ENCODE data around the gene INPP5A.

Gene INPP5A

GRCh38 chr10:132649651-132650360, 112.2 kb downstream of the INPP5A start:
- DNase-seq = no peak

GRCh38 chr10:132650611-132651250, 113.1 kb downstream of the INPP5A start:
- DNase-seq = no peak

GRCh38 chr10:132651511-132652029, 114.0 kb downstream of the INPP5A start:
- DNase-seq = no peak

DNA sequence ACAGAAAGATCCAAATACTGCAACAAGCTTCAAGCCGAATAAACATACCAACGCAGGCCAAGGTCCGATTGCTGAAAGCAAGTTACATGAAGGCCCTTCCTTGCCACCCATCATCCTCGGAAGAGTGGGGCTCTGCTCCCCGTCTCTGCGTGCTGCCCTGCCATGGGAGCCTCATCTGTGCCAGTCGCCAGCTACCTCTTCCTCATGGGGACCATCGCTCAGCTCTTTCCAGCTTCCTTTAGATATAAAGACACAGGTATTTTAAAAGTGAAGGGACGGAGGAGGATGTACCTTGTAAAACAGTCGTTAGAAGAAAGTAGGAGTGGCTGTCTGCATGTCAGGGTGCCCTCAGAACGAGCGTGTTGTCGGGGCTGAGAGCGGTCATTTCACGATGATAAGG, 114.9 kb downstream of the INPP5A start:
- DNase-seq = no peak

DNA sequence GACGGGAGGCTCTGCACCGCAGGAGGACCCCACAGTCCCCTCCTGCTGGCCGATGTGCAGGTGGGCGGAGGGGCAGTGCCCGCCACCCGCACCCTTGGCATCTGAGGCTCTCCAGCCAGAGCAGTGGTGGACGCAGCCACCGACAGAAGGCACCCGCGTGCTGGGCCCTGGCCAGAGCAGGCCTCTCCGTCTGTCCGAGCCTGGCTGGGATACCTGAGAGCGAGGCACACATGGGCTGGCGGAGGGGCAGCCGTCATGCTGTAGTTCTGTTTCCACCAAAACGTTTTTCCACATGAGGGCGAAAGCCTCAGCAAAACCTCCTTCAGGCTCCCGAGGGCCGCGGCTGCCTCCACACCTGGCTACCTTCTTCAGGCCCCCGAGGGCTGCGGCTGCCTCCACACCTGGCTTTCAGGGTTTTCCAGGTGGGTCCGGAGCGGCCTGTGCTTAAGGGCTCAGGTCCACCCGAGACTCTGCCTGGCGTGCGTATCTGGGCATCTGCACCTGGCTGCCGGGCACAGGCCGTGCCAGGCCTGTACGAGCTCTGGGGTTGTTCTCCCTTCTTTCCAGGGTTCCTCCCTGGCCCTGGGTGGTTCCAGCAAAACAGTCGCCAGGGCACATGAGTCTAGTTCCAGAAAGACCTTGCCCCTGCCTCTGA, 115.5 kb downstream of the INPP5A start:
- no peak for DNase-seq

DNA sequence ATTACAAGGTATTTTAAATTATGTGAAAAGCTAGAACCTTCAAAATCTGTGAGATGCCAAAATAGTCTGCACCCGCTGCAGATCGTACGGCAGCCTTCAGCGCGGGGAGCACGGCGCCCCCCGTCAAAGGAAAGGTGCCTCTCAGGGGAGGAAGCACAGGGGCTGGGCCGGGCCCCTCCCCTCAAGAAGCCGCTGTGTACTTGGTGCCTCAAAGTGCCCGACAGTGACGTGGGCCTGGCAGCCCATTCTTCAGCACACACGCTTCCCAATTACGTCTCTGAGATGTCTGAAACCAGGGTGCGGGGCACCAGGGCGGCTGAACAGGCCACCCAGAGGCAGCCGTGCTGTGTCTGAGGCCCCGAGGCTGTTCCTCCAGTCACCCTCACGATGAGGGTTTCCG, 116.1 kb downstream of the INPP5A start:
- no peak for DNase-seq

- DNase-seq = no peak
These were observed 116.6 kb downstream of the INPP5A start for GRCh38 chr10:132654121-132654571.

GRCh38 chr10:132654708-132655661, 117.4 kb downstream of the INPP5A start:
- DNase-seq = no peak

- DNase-seq = no peak
These were observed 118.1 kb downstream of the INPP5A start for GRCh38 chr10:132655735-132656134.

- DNase-seq = no peak
These were observed 118.9 kb downstream of the INPP5A start for GRCh38 chr10:132656283-132657126.

DNA sequence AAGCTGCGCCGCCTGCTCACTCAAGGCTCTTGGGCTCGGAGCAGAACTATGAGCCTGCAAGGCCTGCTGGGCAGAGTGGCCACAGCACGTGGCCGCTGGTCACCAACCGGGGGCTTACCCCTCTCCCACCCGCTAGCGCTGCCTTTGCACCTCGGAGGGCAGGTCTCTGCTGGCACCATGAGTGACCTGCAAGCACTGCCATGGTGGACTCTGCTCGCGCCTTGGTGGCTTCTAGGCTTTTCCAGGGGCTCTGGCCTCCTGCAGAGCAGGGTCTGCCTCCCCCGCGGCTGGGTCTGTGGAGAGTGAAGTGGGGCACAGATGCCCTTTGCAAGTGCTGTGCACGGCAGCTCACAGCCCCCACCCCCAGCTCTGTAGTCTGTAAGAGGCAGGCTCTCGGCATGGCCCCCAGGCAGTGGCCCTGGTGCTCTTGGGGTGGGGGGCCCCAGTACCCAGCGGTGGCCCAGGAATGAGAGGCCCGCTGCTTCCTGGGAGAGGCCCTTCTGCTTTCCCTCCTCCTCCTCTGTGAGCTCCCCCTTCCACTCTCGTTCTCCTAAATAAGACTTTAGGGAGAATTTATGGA, 119.6 kb downstream of the INPP5A start:
- no peak for DNase-seq

DNA sequence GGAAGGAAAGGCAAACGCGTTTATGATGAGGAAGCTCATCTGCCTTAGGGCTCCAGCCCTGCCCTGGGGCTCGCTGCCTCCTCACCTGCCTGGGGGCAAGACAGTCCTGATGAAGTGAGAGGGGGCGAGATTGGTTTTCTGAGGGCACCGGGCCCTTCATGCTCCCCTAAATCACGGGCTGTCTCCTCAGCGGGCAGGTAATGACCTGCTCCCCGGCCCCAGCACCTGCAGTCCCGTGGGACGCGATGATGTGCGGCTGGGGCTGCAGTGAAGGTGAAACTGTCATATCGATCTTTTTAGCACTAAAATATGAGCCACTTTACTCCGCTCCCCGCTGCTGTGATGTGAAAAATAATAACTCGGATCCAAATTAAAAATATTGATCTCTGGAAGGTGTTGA, 120.2 kb downstream of the INPP5A start:
- DNase-seq = no peak

GRCh38 chr10:132658546-132659205, 121.1 kb downstream of the INPP5A start:
- DNase-seq = no peak

- no peak for DNase-seq
These were observed 121.9 kb downstream of the INPP5A start for GRCh38 chr10:132659206-132660091.

- DNase-seq = no peak
These were observed 122.8 kb downstream of the INPP5A start for GRCh38 chr10:132660385-132660784.

DNA sequence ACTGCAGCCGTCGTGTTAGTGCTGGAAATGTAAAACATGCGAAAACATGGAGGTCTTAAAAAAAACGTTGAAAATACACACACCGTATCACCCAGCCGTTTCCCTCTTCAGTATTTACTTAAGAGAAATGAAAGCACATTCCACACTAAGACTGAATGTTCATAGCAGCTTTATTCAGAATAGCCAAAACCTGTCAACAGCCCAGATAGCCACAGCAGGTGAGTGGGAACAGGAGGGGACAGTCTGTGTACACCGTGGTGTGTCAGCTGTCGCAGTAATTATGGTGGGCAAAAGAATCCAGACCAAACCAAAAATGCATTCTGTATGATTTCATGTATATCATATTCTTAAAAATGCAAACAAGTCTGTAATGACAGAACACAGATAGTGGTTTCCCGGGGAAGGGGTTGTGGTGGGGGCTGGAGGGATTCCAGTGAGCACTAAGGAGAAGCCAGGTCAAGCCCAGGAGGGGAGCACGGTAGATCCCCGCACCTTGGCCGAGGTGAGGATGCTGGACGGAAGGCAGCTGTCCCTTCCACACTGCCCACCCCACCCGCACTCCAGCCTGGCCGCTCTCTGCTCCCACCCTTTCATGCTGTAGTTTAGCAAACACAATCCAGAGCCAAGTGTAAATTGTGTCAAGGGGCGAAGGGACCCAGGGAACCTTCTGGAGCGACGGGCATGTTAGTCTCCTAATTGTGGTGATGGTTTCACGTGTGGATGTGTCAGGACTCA, 124.8 kb downstream of the INPP5A start:
- no peak for DNase-seq

- DNase-seq = no peak
These were observed 126.2 kb downstream of the INPP5A start for GRCh38 chr10:132663666-132664365.

DNA sequence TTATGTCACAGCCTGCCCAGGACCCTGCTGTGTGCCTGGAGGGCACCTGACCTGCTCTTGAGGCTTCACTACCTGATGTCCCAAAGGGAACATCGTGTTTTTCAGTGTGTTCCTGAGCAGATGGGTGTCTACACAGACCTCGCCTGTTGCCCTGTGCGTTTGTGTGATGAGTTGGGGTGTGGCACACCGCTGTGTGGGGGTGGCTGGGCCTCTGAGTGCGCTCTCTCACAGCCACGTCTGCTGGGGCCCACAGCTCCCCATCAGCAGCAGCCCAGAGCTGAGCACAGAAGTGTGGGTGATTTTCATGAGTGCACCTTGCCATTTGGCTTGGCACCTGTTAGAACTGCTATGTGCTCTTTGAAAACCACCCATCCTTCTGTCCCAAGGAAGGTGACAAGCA, 126.8 kb downstream of the INPP5A start:
- no peak for DNase-seq

Measured in NCI-H526 treated with DMSO at 0.1 percent for 48 hours (cell line).